ENCODE measurements around the gene CNOT11.
"Not testable (repeated sequence)": the region's sequence is repeated elsewhere in the genome, so short reads cannot be mapped to it uniquely, and the experiment has no call there.

Gene CNOT11

GRCh38 chr2:101244899-101245298 lies 7.8 kb upstream of the CNOT11 start:
- H3K9ac ChIP-seq (ENCODE audit: low read length in 5 of 5); H3K4me1 ChIP-seq (ENCODE audit: control insufficient read depth in 5 of 5, insufficient read depth in 5 of 5, low read length in 5 of 5); H3K27ac ChIP-seq (ENCODE audit: low read depth, low read length); H3K4me3 ChIP-seq (ENCODE audit: low read depth in 1 of 5, low read length in 5 of 5); H3K27me3 ChIP-seq (ENCODE audit: control insufficient read depth in 5 of 5, insufficient read depth in 4 of 5, low read length in 5 of 5); H3K36me3 ChIP-seq (ENCODE audit: control insufficient read depth in 5 of 5, insufficient read depth in 5 of 5, low read length in 5 of 5); H3K9me3 ChIP-seq (ENCODE audit: control insufficient read depth in 5 of 5, low read length in 5 of 5): not testable (repeated sequence)

GRCh38 chr2:101245468-101245867 lies 7.2 kb upstream of the CNOT11 start:
- H3K9me3 ChIP-seq (ENCODE audit: control insufficient read depth in 5 of 5, low read length in 5 of 5); H3K36me3 ChIP-seq (ENCODE audit: control insufficient read depth in 5 of 5, insufficient read depth in 5 of 5, low read length in 5 of 5); H3K4me3 ChIP-seq (ENCODE audit: low read depth in 1 of 5, low read length in 5 of 5); H3K4me1 ChIP-seq (ENCODE audit: control insufficient read depth in 5 of 5, insufficient read depth in 5 of 5, low read length in 5 of 5); H3K27me3 ChIP-seq (ENCODE audit: control insufficient read depth in 5 of 5, insufficient read depth in 4 of 5, low read length in 5 of 5); H3K9ac ChIP-seq (ENCODE audit: low read length in 5 of 5); H3K27ac ChIP-seq (ENCODE audit: low read depth, low read length): not testable (repeated sequence)

- H3K9ac ChIP-seq (ENCODE audit: low read length in 5 of 5); H3K36me3 ChIP-seq (ENCODE audit: control insufficient read depth in 5 of 5, insufficient read depth in 5 of 5, low read length in 5 of 5); H3K27me3 ChIP-seq (ENCODE audit: control insufficient read depth in 5 of 5, insufficient read depth in 4 of 5, low read length in 5 of 5); H3K27ac ChIP-seq (ENCODE audit: low read depth, low read length); H3K4me3 ChIP-seq (ENCODE audit: low read depth in 1 of 5, low read length in 5 of 5); H3K9me3 ChIP-seq (ENCODE audit: control insufficient read depth in 5 of 5, low read length in 5 of 5): not testable (repeated sequence)
- peaks cover 5 to 14% (median 14%) of the 10 kb centered on the region in 5 donors for H3K4me1 ChIP-seq (ENCODE audit: control insufficient read depth in 5 of 5, insufficient read depth in 5 of 5, low read length in 5 of 5)
Measured at GRCh38 chr2:101248756-101249155, 3.9 kb upstream of the CNOT11 start.

- no peak overlapping the region for H3K4me3 ChIP-seq (ENCODE audit: low read depth in 1 of 5, low read length in 5 of 5)
- no peak overlapping the region for H3K27ac ChIP-seq (ENCODE audit: low read depth, low read length)
- H3K9ac ChIP-seq (ENCODE audit: low read length in 5 of 5): no peak overlapping the region
- H3K27me3 ChIP-seq (ENCODE audit: control insufficient read depth in 5 of 5, insufficient read depth in 4 of 5, low read length in 5 of 5): no peaks in the 10 kb centered on the region
- no peaks in the 10 kb centered on the region for H3K9me3 ChIP-seq (ENCODE audit: control insufficient read depth in 5 of 5, low read length in 5 of 5)
- peaks cover 9 to 25% (median 24%) of the 10 kb centered on the region in 5 donors for H3K4me1 ChIP-seq (ENCODE audit: control insufficient read depth in 5 of 5, insufficient read depth in 5 of 5, low read length in 5 of 5)
- H3K36me3 ChIP-seq (ENCODE audit: control insufficient read depth in 5 of 5, insufficient read depth in 5 of 5, low read length in 5 of 5): no peaks in the 10 kb centered on the region
Measured at GRCh38 chr2:101249826-101250225, 2.9 kb upstream of the CNOT11 start.

DNA sequence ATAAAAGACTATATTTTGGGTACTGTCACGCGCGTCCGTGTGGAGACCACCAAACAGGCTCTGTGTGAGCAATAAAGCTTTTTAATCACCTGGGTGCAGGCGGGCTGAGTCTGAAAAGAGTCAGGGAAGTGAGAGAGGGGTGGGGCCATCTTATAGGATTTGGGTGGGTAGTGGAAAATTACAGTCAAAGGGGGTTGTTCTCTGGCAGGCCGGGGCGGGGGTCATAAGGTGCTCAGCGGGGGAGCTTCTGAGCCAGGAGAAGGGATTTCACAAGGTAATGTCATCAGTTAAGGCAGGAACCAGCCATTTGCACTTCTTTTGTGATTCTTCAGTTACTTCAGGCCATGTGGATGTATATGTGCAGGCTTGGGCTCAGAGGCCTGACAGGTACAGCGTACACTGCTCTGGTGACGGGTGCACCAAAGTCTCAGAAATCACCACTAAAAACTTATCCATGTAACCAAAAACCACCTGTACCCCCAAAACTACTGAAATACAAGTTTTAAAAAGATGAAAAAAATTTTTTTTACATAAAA lies 1.4 kb upstream of the CNOT11 start:
- H3K9ac ChIP-seq (ENCODE audit: low read length in 5 of 5); H3K9me3 ChIP-seq (ENCODE audit: control insufficient read depth in 5 of 5, low read length in 5 of 5); H3K4me3 ChIP-seq (ENCODE audit: low read depth in 1 of 5, low read length in 5 of 5); H3K27ac ChIP-seq (ENCODE audit: low read depth, low read length); H3K27me3 ChIP-seq (ENCODE audit: control insufficient read depth in 5 of 5, insufficient read depth in 4 of 5, low read length in 5 of 5); H3K36me3 ChIP-seq (ENCODE audit: control insufficient read depth in 5 of 5, insufficient read depth in 5 of 5, low read length in 5 of 5): not testable (repeated sequence)
- peaks cover 9 to 36% (median 34%) of the 10 kb centered on the region in 5 donors for H3K4me1 ChIP-seq (ENCODE audit: control insufficient read depth in 5 of 5, insufficient read depth in 5 of 5, low read length in 5 of 5)

GRCh38 chr2:101251844-101252407 lies 760 bp upstream of the CNOT11 start:
- H3K9me3 ChIP-seq (ENCODE audit: control insufficient read depth in 5 of 5, low read length in 5 of 5): no peaks in the 10 kb centered on the region
- H3K27ac ChIP-seq (ENCODE audit: low read depth, low read length): peak overlapping the region; percentile 57
- H3K4me1 ChIP-seq (ENCODE audit: control insufficient read depth in 5 of 5, insufficient read depth in 5 of 5, low read length in 5 of 5): peaks cover 9 to 37% (median 34%) of the 10 kb centered on the region in 5 donors
- no peaks in the 10 kb centered on the region for H3K27me3 ChIP-seq (ENCODE audit: control insufficient read depth in 5 of 5, insufficient read depth in 4 of 5, low read length in 5 of 5)
- H3K4me3 ChIP-seq (ENCODE audit: low read depth in 1 of 5, low read length in 5 of 5): peak overlapping the region; percentile 74 to 98 (median 85)
- H3K9ac ChIP-seq (ENCODE audit: low read length in 5 of 5): peak overlapping the region; percentile 41 to 81 (median 66)
- H3K36me3 ChIP-seq (ENCODE audit: control insufficient read depth in 5 of 5, insufficient read depth in 5 of 5, low read length in 5 of 5): no peaks in the 10 kb centered on the region

GRCh38 chr2:101253013-101253702 lies 472 bp downstream of the CNOT11 start:
- Histone ChIP-seq H3K36me3 (ENCODE audit: control insufficient read depth in 5 of 5, insufficient read depth in 5 of 5, low read length in 5 of 5) (peaks cover 0 to 3% (median 0%) of the 10 kb centered on the region in 5 donors), H3K27me3 (ENCODE audit: control insufficient read depth in 5 of 5, insufficient read depth in 4 of 5, low read length in 5 of 5) (no peaks in the 10 kb centered on the region), H3K9ac (ENCODE audit: low read length in 5 of 5) (peak overlapping the region; percentile 91 to 96 (median 93)), H3K4me3 (ENCODE audit: low read depth in 1 of 5, low read length in 5 of 5) (peak overlapping the region; percentile 90 to 98 (median 97)), H3K4me1 (ENCODE audit: control insufficient read depth in 5 of 5, insufficient read depth in 5 of 5, low read length in 5 of 5) (peaks cover 9 to 37% (median 34%) of the 10 kb centered on the region in 5 donors), H3K9me3 (ENCODE audit: control insufficient read depth in 5 of 5, low read length in 5 of 5) (no peaks in the 10 kb centered on the region), H3K27ac (ENCODE audit: low read depth, low read length) (peak overlapping the region; percentile 83)

- no peaks in the 10 kb centered on the region for H3K27me3 ChIP-seq (ENCODE audit: control insufficient read depth in 5 of 5, insufficient read depth in 4 of 5, low read length in 5 of 5)
- peak overlapping the region; percentile 90 to 98 (median 97) for H3K4me3 ChIP-seq (ENCODE audit: low read depth in 1 of 5, low read length in 5 of 5)
- H3K9me3 ChIP-seq (ENCODE audit: control insufficient read depth in 5 of 5, low read length in 5 of 5): no peaks in the 10 kb centered on the region
- peaks cover 9 to 37% (median 34%) of the 10 kb centered on the region in 5 donors for H3K4me1 ChIP-seq (ENCODE audit: control insufficient read depth in 5 of 5, insufficient read depth in 5 of 5, low read length in 5 of 5)
- peak overlapping the region; percentile 83 for H3K27ac ChIP-seq (ENCODE audit: low read depth, low read length)
- H3K36me3 ChIP-seq (ENCODE audit: control insufficient read depth in 5 of 5, insufficient read depth in 5 of 5, low read length in 5 of 5): peaks cover 0 to 8% (median 2%) of the 10 kb centered on the region in 5 donors
- peak overlapping the region; percentile 91 to 96 (median 93) for H3K9ac ChIP-seq (ENCODE audit: low read length in 5 of 5)
Measured at GRCh38 chr2:101253703-101254450, 1.2 kb downstream of the CNOT11 start.

DNA sequence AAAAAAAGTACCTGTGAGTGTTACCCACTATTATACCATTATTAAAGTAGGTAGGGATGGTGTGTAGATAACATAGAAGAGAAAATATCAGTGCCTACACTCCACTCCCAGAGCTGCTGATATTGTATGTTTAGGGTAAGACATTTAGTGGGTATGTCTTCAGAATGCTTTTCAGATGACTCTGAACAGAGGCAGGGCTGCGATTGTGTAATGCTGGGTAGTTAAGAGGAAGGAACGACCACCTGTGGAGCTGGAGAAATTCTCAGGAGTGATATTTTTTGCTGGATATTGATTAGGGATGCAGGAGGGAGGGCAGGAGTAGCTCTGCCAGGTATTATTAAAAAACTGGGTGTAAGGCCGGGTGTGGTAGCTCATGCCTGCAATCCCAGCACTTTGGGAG lies 2.8 kb downstream of the CNOT11 start:
- Histone ChIP-seq H3K4me3 (ENCODE audit: low read depth in 1 of 5, low read length in 5 of 5) (no peak overlapping the region), H3K36me3 (ENCODE audit: control insufficient read depth in 5 of 5, insufficient read depth in 5 of 5, low read length in 5 of 5) (peaks cover 5 to 18% (median 13%) of the 10 kb centered on the region in 5 donors), H3K9me3 (ENCODE audit: control insufficient read depth in 5 of 5, low read length in 5 of 5) (no peaks in the 10 kb centered on the region), H3K27me3 (ENCODE audit: control insufficient read depth in 5 of 5, insufficient read depth in 4 of 5, low read length in 5 of 5) (no peaks in the 10 kb centered on the region), H3K27ac (ENCODE audit: low read depth, low read length) (no peak overlapping the region), H3K4me1 (ENCODE audit: control insufficient read depth in 5 of 5, insufficient read depth in 5 of 5, low read length in 5 of 5) (peaks cover 9 to 37% (median 34%) of the 10 kb centered on the region in 5 donors), H3K9ac (ENCODE audit: low read length in 5 of 5) (no peak overlapping the region)

- no peaks in the 10 kb centered on the region for H3K27me3 ChIP-seq (ENCODE audit: control insufficient read depth in 5 of 5, insufficient read depth in 4 of 5, low read length in 5 of 5)
- H3K9ac ChIP-seq (ENCODE audit: low read length in 5 of 5): no peak overlapping the region
- no peaks in the 10 kb centered on the region for H3K9me3 ChIP-seq (ENCODE audit: control insufficient read depth in 5 of 5, low read length in 5 of 5)
- no peak overlapping the region for H3K4me3 ChIP-seq (ENCODE audit: low read depth in 1 of 5, low read length in 5 of 5)
- peaks cover 9 to 37% (median 34%) of the 10 kb centered on the region in 5 donors for H3K4me1 ChIP-seq (ENCODE audit: control insufficient read depth in 5 of 5, insufficient read depth in 5 of 5, low read length in 5 of 5)
- peaks cover 5 to 22% (median 15%) of the 10 kb centered on the region in 5 donors for H3K36me3 ChIP-seq (ENCODE audit: control insufficient read depth in 5 of 5, insufficient read depth in 5 of 5, low read length in 5 of 5)
- no peak overlapping the region for H3K27ac ChIP-seq (ENCODE audit: low read depth, low read length)
Measured at GRCh38 chr2:101256316-101256715, 3.6 kb downstream of the CNOT11 start.

Data from subcutaneous abdominal adipose tissue (tissue), 5 donors.